Pulmonary artery endothelial cell (primary cell): ENCODE data around the gene FZD2. TPM values are rescaled to one million over a fixed set of nuclear protein-coding genes. Genes with fewer than 3 reads are reported as not detected.
"Not testable (repeated sequence)": the region's sequence is repeated elsewhere in the genome, so short reads cannot be mapped to it uniquely, and the experiment has no call there.

ENCODE experiments used
- DNase-seq: peaks from one replicate; pipeline ENCODE4 v3.0.0-alpha.2; 2011; ENCODE audit warnings: low read depth, low spot score
- total RNA-seq: library from RNA; depleted of rRNA; stranded (reverse); fragments of >200 nt; gene quantifications from 2 replicates; pipeline ENCODE4 v1.2.3, GENCODE V29; 2014

The FZD2 gene
- total RNA-seq, 1 donor from 2014 or later: 0.79 TPM

DNA sequence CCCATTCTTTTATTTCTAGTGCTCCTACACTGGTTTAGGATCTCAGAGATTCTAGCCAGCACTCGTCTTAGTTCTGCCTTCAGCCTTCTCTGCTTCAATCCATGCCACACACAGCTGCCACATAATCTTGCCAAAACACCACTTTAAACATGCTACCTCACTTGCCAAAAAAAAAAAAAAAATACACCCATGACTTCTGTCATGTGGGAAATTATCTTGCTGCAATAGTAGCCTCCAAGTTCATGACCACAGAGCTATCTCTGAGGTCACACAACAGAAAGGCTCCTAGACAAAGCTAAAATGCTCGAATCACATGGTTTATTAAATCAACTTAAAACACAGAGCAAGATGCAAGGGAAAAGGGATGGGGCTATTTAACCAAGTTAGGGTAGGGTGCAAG lies 18.1 kb downstream of the FZD2 start:
- no peak for DNase-seq

DNA sequence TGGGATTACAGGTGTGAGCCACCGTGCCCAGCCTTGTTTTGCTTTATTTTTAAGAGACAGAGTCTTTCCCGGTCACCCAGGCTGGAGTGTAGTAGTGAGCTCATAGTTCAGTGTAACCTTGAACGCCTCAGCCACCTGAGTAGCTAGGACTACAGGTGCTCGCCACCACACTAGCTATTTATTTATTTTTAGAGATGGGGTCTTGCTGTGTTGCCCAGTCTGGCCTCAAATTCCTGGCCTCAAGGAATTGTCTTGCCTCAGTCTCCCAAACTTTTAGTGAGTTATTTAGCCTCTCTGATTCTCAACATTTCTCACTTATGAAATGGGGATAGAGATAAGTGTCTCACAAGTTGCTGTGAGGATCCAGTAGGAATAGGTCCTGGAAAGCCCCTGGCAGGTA lies 21.7 kb downstream of the FZD2 start:
- DNase-seq: no peak

DNA sequence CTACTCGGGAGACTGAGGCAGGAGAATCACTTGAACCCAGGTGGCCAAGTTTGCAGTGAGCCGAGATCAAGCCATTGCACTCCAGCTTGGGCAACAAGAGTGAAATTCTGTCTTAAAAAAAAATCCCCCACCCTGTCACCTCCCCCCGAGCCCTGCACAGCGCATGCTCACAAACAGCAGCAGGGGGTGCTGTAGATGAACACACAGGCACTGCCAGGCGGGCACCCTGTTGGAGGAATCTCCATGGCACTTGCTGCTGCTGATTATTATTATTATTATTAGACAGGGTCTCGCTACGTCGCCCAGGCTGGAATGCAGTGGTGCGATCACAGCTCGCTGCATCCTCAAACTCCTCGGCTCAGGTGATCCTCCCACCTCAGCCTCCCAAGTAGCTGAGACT lies 24.6 kb downstream of the FZD2 start:
- DNase-seq: no peak

DNA sequence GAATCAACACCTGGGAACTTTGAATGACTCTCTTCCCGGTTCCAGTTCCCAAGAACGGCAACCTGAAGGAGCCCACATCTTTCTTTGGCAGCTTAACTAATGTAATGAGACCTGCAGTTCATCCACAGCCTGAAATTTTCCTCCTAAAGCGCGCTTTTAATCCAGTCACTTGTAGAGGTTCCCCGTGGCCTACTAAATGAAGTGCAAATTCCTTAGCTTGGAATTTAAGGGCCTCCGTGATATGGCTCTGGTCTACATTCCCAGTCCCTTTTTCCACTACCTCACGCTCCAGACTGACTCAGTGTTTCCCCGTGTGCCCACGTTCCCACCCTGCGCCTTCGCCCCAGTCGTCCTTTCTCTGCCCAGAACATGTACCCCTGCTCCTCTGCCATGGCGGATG lies 27.2 kb downstream of the FZD2 start:
- no peak for DNase-seq

DNA sequence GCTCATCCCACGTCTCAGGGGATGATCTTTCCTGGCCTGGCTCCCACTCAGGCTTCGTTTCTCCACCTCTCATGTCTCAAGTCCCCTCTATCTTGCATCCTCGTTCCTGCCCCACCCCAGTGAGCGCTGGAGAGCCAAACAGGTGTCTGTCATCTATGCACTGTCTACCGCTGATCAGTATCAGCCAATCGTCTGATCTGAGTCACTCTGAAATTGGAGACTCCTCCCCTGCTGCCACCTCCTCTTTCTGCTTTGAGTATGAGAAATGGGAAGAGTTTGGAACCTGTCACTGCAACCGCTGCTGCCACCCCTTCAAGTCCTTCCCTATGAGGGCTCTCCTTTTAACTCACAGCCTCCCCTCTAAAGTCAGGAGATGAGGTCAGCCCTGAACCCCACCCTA lies 28.0 kb downstream of the FZD2 start:
- no peak for DNase-seq

DNA sequence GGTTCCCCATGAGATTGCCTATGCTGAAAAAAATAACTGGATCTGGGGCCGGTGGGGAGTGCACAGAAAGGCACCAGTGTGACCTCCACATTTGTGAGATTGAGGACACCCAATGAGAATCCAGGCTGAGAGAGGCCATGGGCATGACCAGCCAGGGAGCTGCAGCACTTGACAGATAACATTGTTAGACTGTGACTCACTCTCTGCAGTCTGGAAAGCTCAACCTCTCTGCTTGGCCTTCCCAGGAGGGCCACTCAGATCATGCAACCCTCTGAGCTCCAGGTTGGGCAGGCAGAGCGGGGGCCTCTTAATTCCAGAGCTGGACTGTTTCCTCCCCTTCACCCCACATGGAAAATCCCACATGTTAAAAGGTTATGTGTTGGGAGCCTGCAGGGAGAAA lies 30.1 kb downstream of the FZD2 start:
- DNase-seq: peak; percentile 83

DNA sequence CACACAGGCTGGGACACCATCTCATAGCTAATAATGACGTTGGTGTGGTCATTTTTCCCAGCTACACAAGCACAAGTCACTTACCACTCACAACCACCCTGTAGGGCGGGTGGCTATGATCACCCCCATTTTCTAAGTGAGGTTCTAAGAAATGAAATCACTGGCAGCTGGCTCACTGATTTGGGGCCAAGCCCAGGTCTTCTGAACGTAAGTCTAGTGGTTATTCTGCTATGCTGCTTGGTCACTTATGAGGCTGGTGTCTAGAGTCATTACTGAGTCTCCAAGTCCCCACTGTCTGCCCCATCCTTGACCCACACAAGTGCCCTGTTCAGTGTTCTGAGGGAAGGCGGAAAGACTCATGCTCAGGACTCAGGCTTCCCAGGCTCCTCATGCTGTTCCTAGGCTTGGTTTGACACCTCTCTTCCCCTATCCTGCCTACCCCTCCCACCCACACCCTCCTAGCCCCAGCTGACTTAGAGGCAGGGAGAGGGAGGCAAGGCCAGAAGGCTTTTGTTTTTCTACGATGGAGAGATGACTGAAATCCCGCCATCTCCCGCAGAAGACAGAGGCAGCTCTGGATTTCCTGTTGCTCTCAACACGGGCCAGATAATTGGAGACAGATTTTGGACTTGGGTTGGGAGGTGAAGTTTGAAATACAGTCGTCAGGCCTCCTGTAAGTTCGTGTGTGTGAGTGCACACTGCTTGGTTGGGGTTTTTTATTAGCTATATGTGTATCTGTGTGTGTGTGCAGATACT lies 32.2 kb downstream of the FZD2 start:
- no peak for DNase-seq

DNA sequence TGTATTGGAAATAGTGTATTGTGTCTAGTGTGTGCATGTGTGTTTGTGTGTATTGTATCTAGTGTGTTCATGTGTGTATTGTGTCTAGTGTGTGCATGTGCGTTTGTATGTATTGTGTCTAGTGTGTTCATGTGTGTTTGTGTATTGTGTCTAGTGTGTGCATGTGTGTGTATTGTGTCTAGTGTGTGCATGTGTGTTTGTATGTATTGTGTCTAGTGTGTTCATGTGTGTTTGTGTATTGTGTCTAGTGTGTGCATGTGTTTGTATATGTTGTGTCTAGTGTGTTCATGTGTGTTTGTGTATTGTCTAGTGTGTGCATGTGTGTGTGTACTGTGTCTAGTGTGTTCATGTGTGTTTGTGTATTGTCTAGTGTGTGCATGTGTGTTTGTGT lies 32.8 kb downstream of the FZD2 start:
- DNase-seq: not testable (repeated sequence)

DNA sequence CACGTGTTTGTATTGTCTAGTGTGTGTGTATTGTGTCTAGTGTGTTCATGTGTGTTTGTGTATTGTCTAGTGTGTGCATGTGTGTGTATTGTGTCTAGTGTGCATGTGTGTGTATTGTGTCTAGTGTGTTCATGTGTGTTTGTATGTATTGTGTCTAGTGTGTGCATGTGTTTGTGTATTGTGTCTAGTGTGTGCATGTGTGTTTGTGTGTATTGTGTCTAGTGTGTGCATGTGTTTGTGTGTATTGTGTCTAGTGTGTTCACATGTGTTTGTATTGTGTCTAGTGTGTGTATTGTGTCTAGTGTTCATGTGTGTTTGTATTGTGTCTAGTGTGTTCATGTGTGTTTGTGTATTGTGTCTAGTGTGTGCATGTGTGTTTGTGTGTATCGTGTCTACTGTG lies 33.5 kb downstream of the FZD2 start:
- DNase-seq: not testable (repeated sequence)

DNA sequence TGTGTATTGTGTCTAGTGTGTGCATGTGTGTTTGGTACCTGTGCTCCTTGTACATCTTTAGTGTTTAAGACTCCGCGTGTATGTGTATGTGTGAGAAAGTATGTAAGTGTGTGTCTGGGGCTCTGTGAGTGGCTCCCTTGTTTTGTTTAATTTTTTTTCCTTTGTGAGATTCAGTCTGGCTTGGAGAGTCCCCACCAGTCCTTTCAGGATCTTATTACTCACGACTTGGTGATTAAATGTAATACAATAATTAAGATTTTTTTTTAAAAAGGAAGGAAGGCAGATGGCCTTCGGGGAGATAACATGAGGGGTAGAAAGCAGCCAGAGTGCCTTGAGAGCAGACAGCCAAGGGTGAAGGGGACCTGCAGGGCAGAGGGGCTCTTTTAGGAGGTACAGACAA lies 33.9 kb downstream of the FZD2 start:
- no peak for DNase-seq

DNA sequence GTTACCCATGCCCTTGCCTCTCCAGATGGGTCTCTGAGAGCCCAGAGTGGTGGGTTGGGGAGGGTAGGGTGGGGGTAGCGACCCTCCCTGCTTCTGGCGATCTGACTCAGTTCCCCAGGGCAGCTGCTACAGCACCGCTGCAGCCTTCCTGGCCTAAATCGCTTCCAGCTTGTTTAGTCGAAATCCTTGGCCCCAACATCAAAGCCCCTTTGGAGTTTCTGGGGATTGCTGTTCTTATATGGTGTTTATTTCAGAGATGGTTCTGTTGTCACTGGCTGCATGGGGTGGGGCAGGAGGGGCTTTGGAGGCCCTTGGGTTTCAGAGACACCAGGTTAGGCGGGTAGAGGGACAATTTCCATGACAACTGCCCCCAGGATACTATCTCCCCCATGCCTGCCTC lies 35.9 kb downstream of the FZD2 start:
- DNase-seq: no peak

DNA sequence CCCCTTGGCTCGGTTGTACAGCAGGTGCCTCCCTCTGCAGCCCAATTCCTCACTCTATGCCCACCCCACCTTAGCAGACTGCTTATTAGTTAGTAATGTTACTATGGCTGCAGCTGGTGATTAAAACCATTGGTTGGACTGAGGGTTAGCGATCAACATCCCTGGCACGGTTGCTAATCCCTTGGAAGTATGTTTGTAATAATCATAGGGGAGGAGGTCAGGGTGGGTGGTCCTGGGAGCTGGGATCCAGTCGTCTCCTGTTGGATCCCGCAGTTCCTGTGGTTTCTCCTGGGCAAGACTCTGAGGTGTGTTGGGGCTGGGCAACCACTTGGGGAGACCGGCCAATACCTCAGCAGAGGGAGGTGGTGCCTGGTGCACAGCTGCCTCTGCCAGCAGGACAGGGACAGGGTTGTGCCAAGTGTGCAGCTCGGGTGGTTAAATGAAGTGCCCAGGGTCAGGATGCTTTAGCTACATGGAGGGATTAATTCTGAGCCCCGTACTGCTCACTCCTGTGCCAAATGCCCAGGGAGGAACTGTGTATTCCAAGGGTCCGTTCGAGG lies 38.0 kb downstream of the FZD2 start:
- DNase-seq: no peak

DNA sequence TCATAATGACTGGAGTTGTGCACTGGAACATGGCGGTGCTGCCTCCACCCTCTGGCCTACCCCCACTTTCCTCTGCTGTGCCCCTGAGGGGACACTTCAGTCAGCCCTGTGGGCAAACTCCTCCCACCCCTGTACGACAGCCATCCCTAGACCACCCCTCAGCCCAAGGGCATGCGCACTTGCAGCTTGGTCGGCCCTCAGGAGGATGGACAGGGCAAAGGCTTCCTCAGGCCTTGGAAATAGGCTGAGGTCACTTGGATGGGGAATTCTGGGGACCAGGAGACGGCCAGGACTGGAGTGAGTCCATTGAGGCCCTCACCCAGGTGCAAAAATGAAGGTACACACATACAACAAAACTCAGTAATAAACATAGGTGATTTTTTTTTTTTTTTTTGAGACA lies 41.0 kb downstream of the FZD2 start:
- no peak for DNase-seq

DNA sequence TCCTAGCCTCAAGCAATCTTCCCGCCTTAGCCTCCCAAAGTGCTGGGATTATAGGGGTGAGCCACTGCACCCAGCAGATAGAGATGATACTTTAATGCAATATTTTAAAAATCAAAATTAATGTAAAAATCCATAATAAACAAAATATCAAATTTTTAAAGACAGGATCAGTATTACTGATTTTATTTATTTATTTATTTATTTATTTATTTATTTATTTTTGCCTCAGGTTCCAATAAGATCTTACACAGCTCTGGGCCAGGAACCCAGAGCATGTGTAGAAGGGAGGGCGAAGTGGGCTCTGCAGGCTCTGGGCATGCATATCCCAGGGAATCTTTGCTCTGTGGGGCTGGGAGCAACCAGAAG lies 41.6 kb downstream of the FZD2 start:
- DNase-seq: no peak

DNA sequence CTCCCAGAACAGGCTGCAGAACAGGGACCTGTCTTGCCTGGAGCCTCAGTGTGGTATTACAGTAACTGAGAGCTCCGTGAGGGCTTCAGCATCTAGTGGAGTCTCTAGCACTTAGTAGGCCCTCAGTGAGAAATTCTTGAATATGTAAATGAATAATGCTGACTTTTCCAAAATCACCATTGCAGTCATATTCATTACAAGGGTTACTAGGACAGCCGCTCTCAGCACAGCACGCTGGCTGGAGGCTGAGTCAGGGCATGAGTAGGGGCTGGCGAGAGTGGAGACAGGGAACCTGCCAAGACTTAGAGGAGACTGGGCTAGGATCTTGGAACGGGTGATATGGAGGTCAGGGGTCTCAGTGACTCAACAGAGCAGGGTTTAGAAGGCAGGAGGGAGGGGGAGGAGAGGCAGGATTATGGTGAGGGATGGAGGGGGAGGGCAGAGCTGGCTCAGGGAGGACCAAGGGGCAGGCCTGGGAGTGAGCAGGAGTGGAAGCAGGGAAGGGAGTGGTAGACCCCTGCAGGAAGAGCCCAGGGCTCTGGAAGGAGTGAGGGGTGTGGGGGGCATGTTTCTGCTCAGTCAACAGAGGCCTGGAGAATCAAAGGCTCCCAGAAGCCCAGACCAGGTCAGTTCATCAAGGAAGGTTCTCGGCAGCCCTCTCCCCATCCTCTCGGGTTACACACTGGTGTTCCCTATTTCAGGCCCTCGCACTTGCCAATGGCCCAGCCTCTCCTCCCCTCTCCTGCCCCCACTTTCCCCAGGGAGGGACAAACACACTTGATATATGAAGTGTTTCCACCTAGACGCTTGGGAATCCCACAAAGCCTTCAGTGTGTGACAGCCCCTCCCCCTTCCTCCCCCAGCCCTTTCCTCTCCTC lies 42.3 kb downstream of the FZD2 start:
- peak; percentile 72 for DNase-seq

DNA sequence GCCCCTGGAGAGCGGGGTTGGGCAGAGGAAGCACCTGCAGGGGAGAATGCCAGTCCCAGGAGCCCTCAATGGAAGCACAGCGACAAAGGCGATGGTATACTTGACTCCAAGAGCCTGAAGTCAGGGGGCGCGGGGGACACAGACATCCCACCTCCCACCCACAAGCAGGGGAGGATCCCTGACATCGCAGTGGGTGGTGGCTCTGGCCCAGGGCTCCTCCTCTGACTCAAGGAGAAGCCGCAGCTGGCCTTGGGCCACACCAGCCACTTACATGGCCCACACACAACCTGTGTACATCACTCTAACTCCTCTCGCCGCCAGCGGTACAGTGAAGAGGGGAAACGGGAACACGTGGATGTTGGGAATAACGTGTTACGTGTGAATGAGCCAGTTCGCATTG lies 44.3 kb downstream of the FZD2 start:
- no peak for DNase-seq

DNA sequence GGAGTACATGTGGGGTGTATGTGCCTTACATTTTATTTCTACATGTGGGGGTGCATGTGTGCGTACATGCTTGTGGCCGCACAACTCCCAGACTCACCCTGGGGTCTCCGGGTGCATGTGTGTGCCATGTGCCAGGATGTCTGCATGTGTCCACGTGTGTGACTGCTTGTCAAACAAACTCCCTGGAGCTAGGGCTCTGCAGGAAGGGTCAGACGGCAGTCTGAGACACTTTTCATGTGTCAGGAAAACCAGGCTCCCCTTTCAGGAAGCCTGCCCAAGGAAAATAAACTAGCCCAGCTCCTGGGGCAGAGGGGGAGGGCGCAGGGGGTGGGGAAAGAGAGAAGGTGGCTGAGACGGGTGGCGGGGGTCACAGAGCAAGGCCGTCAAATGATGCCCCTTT lies 44.7 kb downstream of the FZD2 start:
- DNase-seq: no peak

DNA sequence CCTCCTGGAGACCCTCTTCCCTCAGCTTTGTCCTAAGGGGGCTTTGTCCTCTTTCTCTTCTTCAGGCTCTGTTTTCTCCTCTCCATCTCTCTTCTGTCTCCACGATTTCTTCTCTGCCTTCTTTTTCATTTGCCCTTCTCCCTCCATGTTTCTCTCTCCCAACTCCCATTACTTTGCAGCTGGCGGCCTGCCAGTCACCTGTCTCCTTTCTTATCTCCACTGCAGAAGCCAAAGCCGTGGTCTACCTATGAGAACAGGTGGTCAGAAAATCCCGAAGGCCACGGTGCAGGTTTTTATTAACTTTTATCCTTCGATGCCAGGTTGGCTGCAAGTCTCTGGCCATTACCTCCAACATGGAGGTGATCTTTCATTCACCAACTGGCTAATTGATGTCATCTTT lies 45.1 kb downstream of the FZD2 start:
- DNase-seq: no peak

DNA sequence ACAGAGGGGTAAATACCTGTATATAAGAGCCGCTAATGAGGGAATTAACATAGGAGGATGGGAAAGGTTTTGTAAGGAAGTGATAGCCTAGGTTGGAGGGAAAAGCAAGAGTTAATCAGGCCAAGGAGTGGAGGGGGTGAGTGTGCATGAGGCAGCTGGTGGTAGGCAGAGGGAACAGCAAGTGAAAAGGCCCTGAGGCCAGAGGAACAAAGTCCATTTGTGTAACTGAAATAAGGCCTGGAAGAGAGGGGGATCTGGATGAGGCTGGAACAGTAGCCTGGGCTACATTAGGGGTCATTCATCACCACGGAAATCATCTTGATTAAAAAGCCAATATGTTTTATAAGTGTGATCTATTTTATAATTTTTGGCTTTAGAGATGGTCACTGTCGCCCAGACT lies 45.7 kb downstream of the FZD2 start:
- DNase-seq: no peak

DNA sequence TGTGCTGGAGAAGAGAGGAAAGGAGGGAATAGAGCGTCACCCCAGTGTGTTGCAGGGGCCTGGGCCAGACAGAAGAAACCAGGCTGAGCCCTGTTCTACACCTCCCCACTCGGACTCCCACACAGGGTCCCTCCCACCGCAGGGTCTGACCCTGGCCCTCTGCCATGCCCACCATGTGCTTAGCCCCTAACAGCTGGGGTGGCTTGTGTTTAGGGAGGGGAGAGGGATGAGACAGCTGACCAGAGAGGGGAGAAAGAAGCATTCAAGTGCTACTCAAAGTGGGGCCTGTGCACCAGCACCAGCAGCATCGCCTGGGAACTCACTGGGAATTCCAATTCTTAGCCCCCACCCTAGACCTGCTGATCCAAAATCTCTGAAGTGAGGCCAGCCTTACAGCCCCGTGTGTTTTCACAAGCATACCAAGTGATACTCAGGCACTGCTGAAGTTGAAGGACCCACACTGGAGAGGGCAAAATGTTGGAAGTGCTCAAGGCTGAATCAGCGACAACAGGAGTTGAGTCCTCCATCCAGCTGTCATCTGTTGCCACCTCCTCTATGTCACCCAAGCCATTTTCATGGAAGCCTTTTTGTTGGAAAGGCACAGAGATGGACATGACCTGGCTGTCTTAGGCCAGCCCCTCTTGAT lies 47.0 kb downstream of the FZD2 start:
- no peak for DNase-seq

DNA sequence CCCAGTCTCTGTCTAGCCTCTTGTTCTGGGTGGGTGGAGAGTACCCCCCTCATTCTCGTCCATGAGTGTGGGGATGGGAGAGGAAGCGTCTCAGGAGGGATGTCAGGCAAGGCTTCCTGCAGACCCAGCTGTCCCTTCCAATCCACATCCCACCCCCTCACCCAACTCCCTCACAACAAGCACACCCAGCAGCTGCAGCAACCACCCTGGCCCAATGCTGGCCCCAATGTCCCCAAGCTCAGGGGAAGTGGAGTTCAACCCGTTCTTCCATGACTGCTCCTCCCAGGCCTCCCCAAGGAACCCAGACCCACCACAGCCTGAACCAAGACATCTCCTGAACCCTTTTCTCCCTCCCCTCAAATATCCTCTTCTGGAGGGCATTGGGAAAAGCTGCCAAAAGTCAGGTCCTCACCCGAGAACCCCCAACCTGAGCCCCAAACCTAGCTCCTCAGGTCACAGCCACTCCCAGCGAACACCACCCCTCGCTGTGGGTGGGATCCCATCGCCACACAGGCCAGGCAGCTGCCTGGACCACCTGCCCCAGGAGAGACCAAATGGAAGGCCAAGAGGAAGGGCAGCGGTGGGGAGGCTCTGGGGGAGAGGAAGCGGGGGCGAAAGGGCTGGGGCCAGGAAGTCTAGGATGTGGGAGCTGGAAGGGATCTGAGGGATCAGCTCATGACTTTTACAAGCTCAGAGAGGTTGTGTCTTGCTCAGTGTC lies 47.6 kb downstream of the FZD2 start:
- no peak for DNase-seq

DNA sequence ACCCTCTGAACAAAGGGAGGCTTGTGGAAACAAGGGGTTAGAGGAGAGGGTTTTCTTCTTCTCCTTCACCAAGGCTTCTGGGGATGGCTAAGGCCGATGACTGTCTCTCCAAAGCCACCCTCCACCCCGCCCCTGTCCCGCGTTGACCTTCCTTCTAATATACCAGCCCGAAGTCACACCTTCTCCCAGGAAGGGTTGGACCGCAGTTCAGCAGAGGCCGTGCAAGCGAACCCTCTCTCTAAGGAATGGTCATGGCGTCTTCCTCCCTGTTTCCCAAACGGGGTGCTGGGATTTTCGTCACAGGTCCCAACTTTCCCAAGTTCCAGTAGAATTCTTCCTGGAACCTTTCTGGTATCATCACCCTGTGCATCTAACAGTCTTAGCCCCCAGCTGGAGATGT lies 49.4 kb downstream of the FZD2 start:
- DNase-seq: no peak
